ENCODE measurements around the gene ADCY7. TPM values are rescaled to one million over a fixed set of nuclear protein-coding genes. Genes with fewer than 3 reads are reported as not detected.

The ADCY7 gene
- total RNA-seq, 4 donors from 2014 or later = 12.7 to 23.5 (median 19.3) TPM

- no peak for ATAC-seq
- Histone ChIP-seq H3K4me1 (peaks cover 0 to 14% (median 5%) of the 10 kb centered on the region in 3 donors), H3K9me3 (no peaks in the 10 kb centered on the region), H3K36me3 (peaks cover 0 to 39% of the 10 kb centered on the region in 2 donors), H3K27me3 (no peaks in the 10 kb centered on the region), H3K27ac (no peak overlapping the region), H3K4me3 (no peak overlapping the region)
- 74 to 80% methylated on average over 1 to 5 of the region's 11 CpGs for WGBS, 2 donors (ENCODE audit: low coverage in 1 of 2)
- no peak for TF ChIP-seq EP300 (IDR thresholded peaks at IDR 0.05)
- TF ChIP-seq POLR2AphosphoS5 (IDR thresholded peaks at IDR 0.05) = no peak
- no peak for TF ChIP-seq CTCF (IDR thresholded peaks at IDR 0.05)
- TF ChIP-seq POLR2A (IDR thresholded peaks at IDR 0.05) = no peak
Measured at GRCh38 chr16:50309156-50309526, 42.8 kb downstream of the ADCY7 start.

- WGBS, 2 donors (ENCODE audit: low coverage in 1 of 2) = 77% methylated on average over 5 of the region's 15 CpGs; no CpG with 5 or more reads in 1 of the 2 donors
- no peak for TF ChIP-seq CTCF (IDR thresholded peaks at IDR 0.05)
- TF ChIP-seq POLR2AphosphoS5 (IDR thresholded peaks at IDR 0.05) = no peak
- no peak for TF ChIP-seq POLR2A (IDR thresholded peaks at IDR 0.05)
- no peak for TF ChIP-seq EP300 (IDR thresholded peaks at IDR 0.05)
- peaks cover 0 to 14% (median 5%) of the 10 kb centered on the region in 3 donors for H3K4me1 ChIP-seq
- no peak overlapping the region for H3K27ac ChIP-seq
- H3K4me3 ChIP-seq = no peak overlapping the region
- H3K9me3 ChIP-seq = no peaks in the 10 kb centered on the region
- H3K27me3 ChIP-seq = no peaks in the 10 kb centered on the region
- no peak for ATAC-seq
- H3K36me3 ChIP-seq = peaks cover 0 to 42% of the 10 kb centered on the region in 2 donors
Measured at GRCh38 chr16:50309527-50310307, 43.4 kb downstream of the ADCY7 start.

- TF ChIP-seq CTCF (IDR thresholded peaks at IDR 0.05) (no peak), EP300 (IDR thresholded peaks at IDR 0.05) (no peak), POLR2AphosphoS5 (IDR thresholded peaks at IDR 0.05) (no peak), POLR2A (IDR thresholded peaks at IDR 0.05) (no peak)
- Histone ChIP-seq H3K4me3 (no peak overlapping the region), H3K27ac (no peak overlapping the region), H3K4me1 (peaks cover 0 to 14% (median 5%) of the 10 kb centered on the region in 3 donors), H3K36me3 (peaks cover 0 to 42% of the 10 kb centered on the region in 2 donors), H3K9me3 (no peaks in the 10 kb centered on the region), H3K27me3 (no peaks in the 10 kb centered on the region)
- no peak for ATAC-seq
- 74 to 77% methylated on average over 3 of the region's 18 CpGs for whole genome bisulfite sequencing, 2 donors (ENCODE audit: low coverage in 1 of 2)
Measured at GRCh38 chr16:50310308-50311133, 44.2 kb downstream of the ADCY7 start.

GRCh38 chr16:50311134-50311528, 44.8 kb downstream of the ADCY7 start:
- no peak for ATAC-seq
- Histone ChIP-seq H3K27me3 (no peaks in the 10 kb centered on the region), H3K4me1 (peaks cover 0 to 14% (median 5%) of the 10 kb centered on the region in 3 donors), H3K36me3 (peaks cover 0 to 48% of the 10 kb centered on the region in 2 donors), H3K9me3 (no peaks in the 10 kb centered on the region), H3K27ac (no peak overlapping the region), H3K4me3 (no peak overlapping the region)
- WGBS, 2 donors (ENCODE audit: low coverage in 1 of 2) = 100% methylated on average over 1 to 2 of the region's 4 CpGs
- TF ChIP-seq POLR2A (IDR thresholded peaks at IDR 0.05) (no peak), POLR2AphosphoS5 (IDR thresholded peaks at IDR 0.05) (no peak), EP300 (IDR thresholded peaks at IDR 0.05) (no peak), CTCF (IDR thresholded peaks at IDR 0.05) (no peak)

Measured in gastroesophageal sphincter (tissue), 4 donors.